Endothelial cell of umbilical vein (primary cell): ENCODE measurements around the gene DNAJC6. TPM values are rescaled to one million over a fixed set of nuclear protein-coding genes. Genes with fewer than 3 reads are reported as not detected.

Experiments used
- BruUV-seq: library from RNA; stranded (reverse); fragments of 400-500 nt; replicated peaks from 2 replicates; lab custom pipeline; 2021; lab: Mats Ljungman, UMichigan
- CTCF ChIA-PET: fragments of 300-600, 350-600 bp; sonication (Branson Sonifier 250); formaldehyde crosslinking; loops from one replicate; lab custom pipeline; 2021; ENCODE audit warnings: antibody characterized with exemption, inconsistent platforms; lab: Charles Lee
- POLR2A ChIA-PET: fragments of 300-600, 350-600 bp; sonication (Branson Sonifier 250); formaldehyde crosslinking; loops from one replicate; lab custom pipeline; 2021; ENCODE audit warnings: antibody characterized with exemption, inconsistent platforms; lab: Charles Lee
- DNase-seq: peaks from one replicate; pipeline ENCODE4 v3.0.0-alpha.2; 2011; ENCODE audit warnings: low read depth, low spot score
- FAIRE-seq: peaks from 2 replicates; lab custom pipeline; 2011; peaks lifted over from hg19 to GRCh38; lab: Jason Lieb, UNC
- H2AFZ ChIP-seq: 2 replicates; pipeline ENCODE4 v1.6.0; 2012; ENCODE audit warnings: low read depth, low read length, control low read depth, inconsistent platforms
- H3K27ac ChIP-seq: 2 replicates; pipeline ENCODE4 v1.5.1; 2011; ENCODE audit warnings: low read depth, mild to moderate bottlenecking, control low read depth, low read length, moderate library complexity; ENCODE audit not compliant: insufficient read depth
- H3K27me3 ChIP-seq, 2 experiments: 2 replicates each; pipeline versions ENCODE4 v1.6.0 to v1.6.1; 2011; ENCODE audit warnings: low read length in 2 of 2, mixed read lengths in 1 of 2; ENCODE audit not compliant: control insufficient read depth in 2 of 2, insufficient read depth in 2 of 2
- H3K36me3 ChIP-seq, 2 experiments: 2 replicates in 1 of 2; 3 replicates in 1 of 2; pipeline ENCODE4 v1.5.1; 2011; ENCODE audit warnings: low read length in 2 of 2, mild to moderate bottlenecking in 1 of 2, moderate library complexity in 1 of 2; ENCODE audit not compliant: control insufficient read depth in 2 of 2, insufficient read depth in 2 of 2; ENCODE audit errors: extremely low read depth in 1 of 2
- H3K4me1 ChIP-seq: 3 replicates; pipeline ENCODE4 v1.5.1; 2011; ENCODE audit warnings: mild to moderate bottlenecking, low read length; ENCODE audit not compliant: control insufficient read depth, insufficient read depth; ENCODE audit errors: extremely low read depth
- H3K4me2 ChIP-seq: 2 replicates; pipeline ENCODE4 v1.6.1; 2011; ENCODE audit warnings: low read length, control low read depth, mixed read lengths; ENCODE audit not compliant: insufficient read depth
- H3K4me3 ChIP-seq, 3 experiments: fragments of 200-600 bp in 1 of 3; sonication (generic), shearing (Covaris generic) in 1 of 3; replicated peaks in 1 of 3; 2 replicates each; pipeline ENCODE4 v1.5.1; 2011 to 2016; ENCODE audit warnings: control low read depth in 3 of 3, low read length in 3 of 3, mild to moderate bottlenecking in 2 of 3, inconsistent platforms in 1 of 3, low read depth in 1 of 3, moderate library complexity in 1 of 3; ENCODE audit not compliant: insufficient read depth in 1 of 3
- H3K79me2 ChIP-seq: 2 replicates; pipeline ENCODE4 v1.6.0; 2012; ENCODE audit warnings: low read length, inconsistent platforms; ENCODE audit not compliant: control insufficient read depth, insufficient read depth
- H3K9ac ChIP-seq: replicated peaks from 2 replicates; pipeline ENCODE3; 2011; ENCODE audit warnings: low read length, control low read depth; ENCODE audit not compliant: insufficient read depth; ENCODE audit errors: extremely low read depth
- H3K9me1 ChIP-seq: replicated peaks from 3 replicates; pipeline ENCODE4 v1.6.0; 2011; ENCODE audit warnings: mild to moderate bottlenecking, low read length; ENCODE audit not compliant: control insufficient read depth, insufficient read depth; ENCODE audit errors: extremely low read depth
- H3K9me3 ChIP-seq: replicated peaks from 2 replicates; pipeline ENCODE4 v1.5.1; 2012; ENCODE audit warnings: low read length, inconsistent platforms; ENCODE audit not compliant: control insufficient read depth, insufficient read depth
- H4K20me1 ChIP-seq: replicated peaks from 2 replicates; pipeline ENCODE3; 2011; ENCODE audit warnings: mild to moderate bottlenecking, low read length; ENCODE audit not compliant: control insufficient read depth, insufficient read depth; ENCODE audit errors: extremely low read depth
- CTCF ChIP-seq, 2 donors: IDR thresholded peaks; 1 replicate in 1 of 2; 2 replicates in 1 of 2; pipeline ENCODE4 v1.5.1; 2011; ENCODE audit warnings: low read length in 2 of 2, mild to moderate bottlenecking in 2 of 2, moderate library complexity in 2 of 2, control low read depth in 1 of 2, inconsistent platforms in 1 of 2, low read depth in 1 of 2; ENCODE audit not compliant: insufficient read depth in 1 of 2; ENCODE audit errors: extremely low read depth in 1 of 2
- EZH2 ChIP-seq: IDR thresholded peaks from 2 replicates; pipeline ENCODE4 v1.6.1; 2012; ENCODE audit warnings: borderline replicate concordance, low read depth, mild to moderate bottlenecking, moderate library complexity, low read length, inconsistent platforms; ENCODE audit not compliant: severe bottlenecking
- FOS ChIP-seq: IDR thresholded peaks from 2 replicates; pipeline ENCODE4 v1.6.1; 2011; ENCODE audit warnings: mild to moderate bottlenecking, low read length, moderate library complexity, borderline replicate concordance; ENCODE audit not compliant: insufficient read depth
- GATA2 ChIP-seq: IDR thresholded peaks from 2 replicates; pipeline ENCODE4 v1.7.0; 2011; ENCODE audit warnings: low read depth, mild to moderate bottlenecking, moderate library complexity, mixed read lengths, low read length; ENCODE audit not compliant: insufficient read length, insufficient read depth
- JUN ChIP-seq: IDR thresholded peaks from 2 replicates; pipeline ENCODE4 v1.6.1; 2011; ENCODE audit warnings: borderline replicate concordance, low read depth; ENCODE audit not compliant: insufficient read length, insufficient read depth
- MYC ChIP-seq: IDR thresholded peaks from one replicate; pipeline ENCODE4 v1.6.1; 2011; ENCODE audit warnings: mild to moderate bottlenecking, low read depth, low read length
- POLR2A ChIP-seq: IDR thresholded peaks from 2 replicates; pipeline ENCODE4 v1.6.1; 2012; ENCODE audit warnings: low read depth, mild to moderate bottlenecking, control low read depth, low read length
- POLR2AphosphoS5 ChIP-seq: IDR thresholded peaks from 2 replicates; pipeline ENCODE4 v1.6.1; 2012; ENCODE audit warnings: low read depth, mild to moderate bottlenecking, control low read depth, low read length, moderate library complexity; ENCODE audit not compliant: insufficient read depth
- dilution Hi-C: fragments of 300-500 bp; cut with MboI; formaldehyde crosslinking; loops from one replicate; pipeline ENCODE4 v1.15.0; 2019; ENCODE audit warnings: low sequenced_read_pairs; ENCODE audit not compliant: extremely low pct_ligation_motif_present
- intact Hi-C: fragments of 100-400 bp; cut with micrococcal nuclease; formaldehyde crosslinking; loops from one replicate; pipeline ENCODE4 v1.10.0; 2022
- polyA plus RNA-seq, 4 experiments: library from polyadenylated mRNA; depleted of rRNA in 3 of 4; stranded (reverse) in 3 of 4; unstranded in 1 of 4; fragments of >200 nt; gene quantifications; 2 replicates each; pipeline versions ENCODE4 v1.2.1 to v1.2.3, GENCODE V29; 2011 to 2012; ENCODE audit warnings: missing spikeins in 1 of 4
- total RNA-seq: library from RNA; stranded (reverse); gene quantifications from 2 replicates; pipeline ENCODE4 v1.2.3, GENCODE V29; 2021
- TF ChIP-seq, protein P1 (sequence below): IDR thresholded peaks from 2 replicates; pipeline ENCODE4 v1.6.1; 2011; ENCODE audit not compliant: insufficient read depth, insufficient read length

The DNAJC6 gene
- total and polyA plus RNA-seq, 2 donors (not counting 3 experiments of a cell fraction or from before 2014, with no cell fraction given): 2.3 to 4.9 TPM

- H3K36me3 ChIP-seq: no peaks in the 10 kb centered on the region
- ChIA-PET POLR2A (no interaction called here), CTCF (no interaction called here)
- H3K4me1 ChIP-seq: no peaks in the 10 kb centered on the region
- H3K79me2 ChIP-seq: no peaks in the 10 kb centered on the region
- no peak overlapping the region for H3K4me2 ChIP-seq
- intact Hi-C loops: no loop called here
- no TSS peak for BruUV-seq
- no peaks in the 10 kb centered on the region for H3K27me3 ChIP-seq
- no peak for DNase-seq
- TF ChIP-seq JUN: no peak
- TF ChIP-seq POLR2A: no peak
- TF ChIP-seq MYC: no peak
- no peak for TF ChIP-seq POLR2AphosphoS5
- no peaks in the 10 kb centered on the region for H4K20me1 ChIP-seq
- dilution Hi-C loops: no loop called here
- H3K9me1 ChIP-seq: no peaks in the 10 kb centered on the region
- no peak overlapping the region for H3K4me3 ChIP-seq
- no peak for FAIRE-seq
- no peak overlapping the region for H2AFZ ChIP-seq
- H3K27ac ChIP-seq: no peak overlapping the region
- H3K9ac ChIP-seq: no peak overlapping the region
- H3K9me3 ChIP-seq: no peaks in the 10 kb centered on the region
Observed at GRCh38 chr1:65456481-65456880, 147.1 kb downstream of the DNAJC6 start.

- Histone ChIP-seq H3K4me3 (no peak overlapping the region), H3K79me2 (no peaks in the 10 kb centered on the region), H2AFZ (no peak overlapping the region), H3K4me2 (no peak overlapping the region), H3K27me3 (no peaks in the 10 kb centered on the region), H3K4me1 (no peaks in the 10 kb centered on the region), H3K27ac (no peak overlapping the region), H3K9ac (no peak overlapping the region), H4K20me1 (no peaks in the 10 kb centered on the region), H3K9me3 (no peaks in the 10 kb centered on the region), H3K36me3 (no peaks in the 10 kb centered on the region), H3K9me1 (no peaks in the 10 kb centered on the region)
- dilution Hi-C loops: no loop called here
- no peak for TF ChIP-seq POLR2A
- no peak for TF ChIP-seq CTCF (IDR thresholded peaks at IDR 0.05; ENCODE audit: extremely low read depth in 1 of 2, insufficient read depth in 1 of 2, low read depth in 1 of 2, low read length in 2 of 2)
- TF ChIP-seq EZH2: no peak
- no peak for TF ChIP-seq FOS
- no peak for TF ChIP-seq GATA2
- TF ChIP-seq JUN: no peak
- TF ChIP-seq MYC: no peak
- TF ChIP-seq, protein P1, sequence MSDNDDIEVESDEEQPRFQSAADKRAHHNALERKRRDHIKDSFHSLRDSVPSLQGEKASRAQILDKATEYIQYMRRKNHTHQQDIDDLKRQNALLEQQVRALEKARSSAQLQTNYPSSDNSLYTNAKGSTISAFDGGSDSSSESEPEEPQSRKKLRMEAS: no peak
- no peak for TF ChIP-seq POLR2AphosphoS5
- CTCF ChIA-PET: interaction anchor here (1.1 to 3.6 kb wide), 9 partner anchors 9 to 230 kb away, joined by 4 to 46 read pairs (median 7); no protein-coding TSS in a partner anchor
- FAIRE-seq: no peak
- intact Hi-C loops: loop anchor here (2.0 kb wide), 1 partner anchor 27 kb away; no protein-coding TSS in a partner anchor
- BruUV-seq: no TSS peak
- POLR2A ChIA-PET: no interaction called here
- no peak for DNase-seq
Observed at GRCh38 chr1:65457868-65458267, 148.5 kb downstream of the DNAJC6 start.
